HG03064 (cell line): Measurements from ENCODE around the gene SPINK4.

Experiments
- ATAC-seq: cut with Tn5 transposase; IDR thresholded peaks from one replicate; pipeline ENCODE4 v1.9.1; 2021; ENCODE audit warnings: low read depth; ENCODE audit not compliant: unreplicated experiment

Gene SPINK4

GRCh38 chr9:33228606-33229005 is 11.4 kb upstream of the SPINK4 start:
- ATAC-seq: no peak

- ATAC-seq: no peak
These were observed 10.4 kb upstream of the SPINK4 start for GRCh38 chr9:33229359-33230114.

- ATAC-seq: no peak
These were observed 9.0 kb upstream of the SPINK4 start for GRCh38 chr9:33230756-33231622.

GRCh38 chr9:33231623-33231942 is 8.4 kb upstream of the SPINK4 start:
- ATAC-seq: no peak

GRCh38 chr9:33232815-33233214 is 7.2 kb upstream of the SPINK4 start:
- ATAC-seq: no peak

GRCh38 chr9:33233626-33234342 is 6.2 kb upstream of the SPINK4 start:
- no peak for ATAC-seq

- no peak for ATAC-seq
These were observed 5.2 kb upstream of the SPINK4 start for GRCh38 chr9:33234511-33235467.

- no peak for ATAC-seq
These were observed 3.4 kb upstream of the SPINK4 start for GRCh38 chr9:33236571-33236970.

GRCh38 chr9:33241298-33241697 is 1.3 kb downstream of the SPINK4 start:
- no peak for ATAC-seq

GRCh38 chr9:33242609-33243134 is 2.7 kb downstream of the SPINK4 start:
- ATAC-seq: no peak

- ATAC-seq: no peak
These were observed 4.3 kb downstream of the SPINK4 start for GRCh38 chr9:33244137-33244784.

- no peak for ATAC-seq
These were observed 5.4 kb downstream of the SPINK4 start for GRCh38 chr9:33245341-33245740.

- no peak for ATAC-seq
These were observed 6.4 kb downstream of the SPINK4 start for GRCh38 chr9:33246269-33246860.

GRCh38 chr9:33248606-33249005 is 8.6 kb downstream of the SPINK4 start:
- ATAC-seq: no peak

- ATAC-seq: peak; percentile 65
These were observed 9.2 kb downstream of the SPINK4 start for GRCh38 chr9:33249087-33249658.

- ATAC-seq: no peak
These were observed 10.0 kb downstream of the SPINK4 start for GRCh38 chr9:33249983-33250382.

- no peak for ATAC-seq
These were observed 10.6 kb downstream of the SPINK4 start for GRCh38 chr9:33250458-33250995.

- no peak for ATAC-seq
These were observed 14.2 kb downstream of the SPINK4 start for GRCh38 chr9:33254211-33254610.
